OCI-LY3 (cell line): ENCODE measurements around the gene CRY1.

Source experiments
- EZH2phosphoT487 ChIP-seq: fragments of 200-600 bp; shearing (Covaris generic); IDR thresholded peaks from 2 replicates; pipeline ENCODE4 v1.6.1; 2018; ENCODE audit warnings: antibody characterized with exemption, mixed run types, low read depth
- TF ChIP-seq, protein P1 (sequence below): fragments of 200-600, 300-600 bp; sonication (generic); IDR thresholded peaks from 2 replicates; pipeline ENCODE4 v1.5.1; 2014; ENCODE audit warnings: antibody characterized with exemption, low read length, low read depth

DNA sequence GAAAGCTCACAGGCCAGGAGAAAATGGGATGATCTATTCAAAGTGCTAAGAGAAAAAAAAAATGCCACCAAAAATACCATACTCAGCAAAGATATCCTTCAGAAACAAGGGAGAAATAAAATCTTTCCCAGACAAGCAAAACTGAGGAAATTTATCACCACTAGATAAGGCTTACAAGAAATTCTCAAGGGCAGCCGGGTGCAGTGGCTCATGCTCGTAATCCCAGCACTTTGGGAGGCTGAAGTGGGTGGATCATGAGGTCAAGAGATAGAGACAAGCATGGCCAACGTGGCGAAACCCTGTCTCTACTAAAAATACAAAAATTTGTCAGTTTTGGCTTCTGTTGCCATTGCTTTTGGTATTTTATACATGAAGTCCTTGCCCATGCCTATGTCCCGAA lies 48.2 kb downstream of the CRY1 start:
- TF ChIP-seq EZH2phosphoT487: no peak
- TF ChIP-seq, protein P1, sequence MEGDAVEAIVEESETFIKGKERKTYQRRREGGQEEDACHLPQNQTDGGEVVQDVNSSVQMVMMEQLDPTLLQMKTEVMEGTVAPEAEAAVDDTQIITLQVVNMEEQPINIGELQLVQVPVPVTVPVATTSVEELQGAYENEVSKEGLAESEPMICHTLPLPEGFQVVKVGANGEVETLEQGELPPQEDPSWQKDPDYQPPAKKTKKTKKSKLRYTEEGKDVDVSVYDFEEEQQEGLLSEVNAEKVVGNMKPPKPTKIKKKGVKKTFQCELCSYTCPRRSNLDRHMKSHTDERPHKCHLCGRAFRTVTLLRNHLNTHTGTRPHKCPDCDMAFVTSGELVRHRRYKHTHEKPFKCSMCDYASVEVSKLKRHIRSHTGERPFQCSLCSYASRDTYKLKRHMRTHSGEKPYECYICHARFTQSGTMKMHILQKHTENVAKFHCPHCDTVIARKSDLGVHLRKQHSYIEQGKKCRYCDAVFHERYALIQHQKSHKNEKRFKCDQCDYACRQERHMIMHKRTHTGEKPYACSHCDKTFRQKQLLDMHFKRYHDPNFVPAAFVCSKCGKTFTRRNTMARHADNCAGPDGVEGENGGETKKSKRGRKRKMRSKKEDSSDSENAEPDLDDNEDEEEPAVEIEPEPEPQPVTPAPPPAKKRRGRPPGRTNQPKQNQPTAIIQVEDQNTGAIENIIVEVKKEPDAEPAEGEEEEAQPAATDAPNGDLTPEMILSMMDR: no peak
